ENCODE data around the gene MAML2. TPM values are rescaled to one million over a fixed set of nuclear protein-coding genes. Genes with fewer than 3 reads are reported as not detected.

MAML2 gene
- polyA plus RNA-seq, 3 donors, result 0.57 to 7.6 (median 1.2) TPM

DNA sequence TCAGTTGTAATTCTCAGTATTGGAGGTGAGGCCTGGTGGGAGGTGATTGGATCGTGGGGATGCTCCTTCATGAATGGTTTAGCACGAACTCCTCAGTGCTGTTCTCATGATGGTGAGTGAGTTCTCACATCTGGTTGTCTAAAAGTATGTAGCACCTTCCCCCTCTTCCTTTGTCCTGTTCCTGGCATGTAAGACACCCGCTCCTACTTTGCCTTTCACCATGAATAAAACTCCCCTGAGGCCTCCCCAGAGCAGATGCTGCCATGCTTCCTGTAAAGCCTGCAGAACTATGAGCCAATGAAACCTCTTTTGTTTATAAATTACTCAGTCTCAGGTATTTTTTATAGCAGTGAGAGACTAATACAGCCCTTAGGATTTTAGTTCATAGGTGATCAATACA, 191.5 kb downstream of the MAML2 start:
- Histone ChIP-seq H3K4me2 (replicated peaks; ENCODE audit: extremely low read depth, low read length, poor library complexity, severe bottlenecking) (no peak overlapping the region), H3K9ac (ENCODE audit: insufficient read depth, low read length, poor library complexity, severe bottlenecking) (no peak overlapping the region), H2AFZ (ENCODE audit: insufficient read depth, low read depth, low read length, poor library complexity, severe bottlenecking) (no peak overlapping the region), H3K36me3 (replicated peaks in 1 of 2; ENCODE audit: control insufficient read depth in 1 of 2, insufficient read depth in 2 of 2, low read length in 2 of 2) (no peaks in the 10 kb centered on the region), H3K4me3 (replicated peaks in 1 of 3; ENCODE audit: low read depth in 2 of 3, low read length in 3 of 3) (no peak overlapping the region), H3K9me3 (replicated peaks in 1 of 2; ENCODE audit: control insufficient read depth in 1 of 2, insufficient read depth in 1 of 2, low read length in 2 of 2) (no peaks in the 10 kb centered on the region), H3K27ac (ENCODE audit: low read depth in 1 of 2, low read length in 2 of 2) (no peak overlapping the region), H3K79me2 (ENCODE audit: insufficient read depth, low read length) (no peaks in the 10 kb centered on the region), H3K4me1 (ENCODE audit: control insufficient read depth in 1 of 2, insufficient read depth in 2 of 2, low read length in 2 of 2) (peaks cover 11 to 16% of the 10 kb centered on the region in 2 donors), H4K20me1 (ENCODE audit: insufficient read depth, low read length) (peaks cover 8% of the 10 kb centered on the region), H3K27me3 (ENCODE audit: control insufficient read depth in 2 of 2, insufficient read depth in 2 of 2, low read length in 2 of 2) (no peaks in the 10 kb centered on the region)
- Mint-ChIP-seq H3K36me3 (peaks cover 3% of the 10 kb centered on the region in 2 donors), H3K9me3 (no peaks in the 10 kb centered on the region), H3K4me1 (peaks cover 11% of the 10 kb centered on the region), H3K27ac (no peak overlapping the region), H3K4me3 (no peak overlapping the region), H3K27me3 (ENCODE audit: low read depth in 3 of 3) (no peaks in the 10 kb centered on the region)
- TF ChIP-seq, protein P1, sequence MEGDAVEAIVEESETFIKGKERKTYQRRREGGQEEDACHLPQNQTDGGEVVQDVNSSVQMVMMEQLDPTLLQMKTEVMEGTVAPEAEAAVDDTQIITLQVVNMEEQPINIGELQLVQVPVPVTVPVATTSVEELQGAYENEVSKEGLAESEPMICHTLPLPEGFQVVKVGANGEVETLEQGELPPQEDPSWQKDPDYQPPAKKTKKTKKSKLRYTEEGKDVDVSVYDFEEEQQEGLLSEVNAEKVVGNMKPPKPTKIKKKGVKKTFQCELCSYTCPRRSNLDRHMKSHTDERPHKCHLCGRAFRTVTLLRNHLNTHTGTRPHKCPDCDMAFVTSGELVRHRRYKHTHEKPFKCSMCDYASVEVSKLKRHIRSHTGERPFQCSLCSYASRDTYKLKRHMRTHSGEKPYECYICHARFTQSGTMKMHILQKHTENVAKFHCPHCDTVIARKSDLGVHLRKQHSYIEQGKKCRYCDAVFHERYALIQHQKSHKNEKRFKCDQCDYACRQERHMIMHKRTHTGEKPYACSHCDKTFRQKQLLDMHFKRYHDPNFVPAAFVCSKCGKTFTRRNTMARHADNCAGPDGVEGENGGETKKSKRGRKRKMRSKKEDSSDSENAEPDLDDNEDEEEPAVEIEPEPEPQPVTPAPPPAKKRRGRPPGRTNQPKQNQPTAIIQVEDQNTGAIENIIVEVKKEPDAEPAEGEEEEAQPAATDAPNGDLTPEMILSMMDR (IDR thresholded peaks at IDR 0.05), result no peak
- WGBS (ENCODE audit: insufficient coverage), result no CpG with 5 or more reads among the region's 3 CpGs
- no peak for DNase-seq
- intact Hi-C loops (cut with micrococcal nuclease), result no loop called here

DNA sequence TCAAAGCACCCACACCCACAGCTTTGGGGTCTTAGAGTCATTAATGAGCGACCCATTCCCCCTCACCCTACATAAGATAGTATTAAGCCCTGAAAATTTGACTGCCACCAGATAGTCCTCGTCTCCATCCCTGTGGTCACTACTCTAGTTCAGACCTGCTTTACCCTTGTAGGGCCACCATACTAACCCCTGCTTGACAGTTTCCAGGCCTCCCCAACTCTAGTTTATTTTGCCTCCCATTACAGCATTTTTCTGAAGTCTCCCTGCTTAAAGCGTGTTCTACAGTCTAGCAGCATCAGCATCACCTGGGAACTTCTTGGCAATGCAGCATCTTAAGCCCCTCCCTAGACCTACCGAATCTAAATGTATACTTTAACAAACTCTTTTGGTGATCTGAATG, 192.4 kb downstream of the MAML2 start:
- Histone ChIP-seq H3K9me3 (replicated peaks in 1 of 2; ENCODE audit: control insufficient read depth in 1 of 2, insufficient read depth in 1 of 2, low read length in 2 of 2) (no peaks in the 10 kb centered on the region), H4K20me1 (ENCODE audit: insufficient read depth, low read length) (peaks cover 6% of the 10 kb centered on the region), H3K79me2 (ENCODE audit: insufficient read depth, low read length) (no peaks in the 10 kb centered on the region), H3K27me3 (ENCODE audit: control insufficient read depth in 2 of 2, insufficient read depth in 2 of 2, low read length in 2 of 2) (no peaks in the 10 kb centered on the region), H3K4me1 (ENCODE audit: control insufficient read depth in 1 of 2, insufficient read depth in 2 of 2, low read length in 2 of 2) (peaks cover 2 to 7% of the 10 kb centered on the region in 2 donors), H3K4me3 (replicated peaks in 1 of 3; ENCODE audit: low read depth in 2 of 3, low read length in 3 of 3) (no peak overlapping the region), H3K4me2 (replicated peaks; ENCODE audit: extremely low read depth, low read length, poor library complexity, severe bottlenecking) (no peak overlapping the region), H3K36me3 (replicated peaks in 1 of 2; ENCODE audit: control insufficient read depth in 1 of 2, insufficient read depth in 2 of 2, low read length in 2 of 2) (no peaks in the 10 kb centered on the region), H3K27ac (ENCODE audit: low read depth in 1 of 2, low read length in 2 of 2) (no peak overlapping the region), H2AFZ (ENCODE audit: insufficient read depth, low read depth, low read length, poor library complexity, severe bottlenecking) (no peak overlapping the region), H3K9ac (ENCODE audit: insufficient read depth, low read length, poor library complexity, severe bottlenecking) (no peak overlapping the region)
- Mint-ChIP-seq H3K9me3 (no peaks in the 10 kb centered on the region), H3K27ac (no peak overlapping the region), H3K27me3 (ENCODE audit: low read depth in 3 of 3) (no peaks in the 10 kb centered on the region), H3K4me3 (no peak overlapping the region), H3K4me1 (peaks cover 2% of the 10 kb centered on the region), H3K36me3 (peaks cover 3 to 5% of the 10 kb centered on the region in 2 donors)
- no peak for DNase-seq
- intact Hi-C loops (cut with micrococcal nuclease), result no loop called here
- TF ChIP-seq, protein P1 (IDR thresholded peaks at IDR 0.05), result no peak
- WGBS (ENCODE audit: insufficient coverage), result 100% methylated on average over 3 of the region's 4 CpGs
